Skeletal muscle satellite cell (primary cell): ENCODE data around the gene GRWD1.

Source experiments
- H3K27me3 ChIP-seq: 2 replicates; pipeline ENCODE4 v1.7.0; 2013; ENCODE audit warnings: low read length; ENCODE audit not compliant: control insufficient read depth, insufficient read depth
- H3K36me3 ChIP-seq: 2 replicates; pipeline ENCODE4 v1.7.0; 2013; ENCODE audit warnings: mild to moderate bottlenecking, control low read depth, low read length; ENCODE audit not compliant: insufficient read depth
- H3K4me1 ChIP-seq: 2 replicates; pipeline ENCODE4 v1.7.0; 2013; ENCODE audit warnings: low read length; ENCODE audit not compliant: control insufficient read depth, insufficient read depth
- H3K4me2 ChIP-seq: 2 replicates; pipeline ENCODE4 v1.7.0; 2013; ENCODE audit warnings: mild to moderate bottlenecking, low read length
- H3K4me3 ChIP-seq: 2 replicates; pipeline ENCODE4 v1.7.0; 2013; ENCODE audit warnings: low read length
- H3K9ac ChIP-seq: 2 replicates; pipeline ENCODE4 v1.7.0; 2013; ENCODE audit warnings: mild to moderate bottlenecking, low read depth, low read length, moderate library complexity
- H3K9me3 ChIP-seq: replicated peaks from 2 replicates; pipeline ENCODE4 v1.7.0; 2013; ENCODE audit warnings: mild to moderate bottlenecking, control low read depth, low read length

The GRWD1 gene

GRCh38 chr19:48436586-48436985 is 9.2 kb upstream of the GRWD1 start:
- Histone ChIP-seq H3K4me2 (no peak overlapping the region), H3K9ac (no peak overlapping the region), H3K9me3 (no peaks in the 10 kb centered on the region), H3K4me1 (no peaks in the 10 kb centered on the region), H3K36me3 (no peaks in the 10 kb centered on the region), H3K27me3 (peaks cover 3% of the 10 kb centered on the region), H3K4me3 (no peak overlapping the region)

- Histone ChIP-seq H3K4me2 (no peak overlapping the region), H3K4me1 (peaks cover 17% of the 10 kb centered on the region), H3K4me3 (no peak overlapping the region), H3K27me3 (peaks cover 16% of the 10 kb centered on the region), H3K36me3 (no peaks in the 10 kb centered on the region), H3K9ac (no peak overlapping the region), H3K9me3 (no peaks in the 10 kb centered on the region)
Measured at GRCh38 chr19:48441360-48442050, 4.3 kb upstream of the GRWD1 start.

GRCh38 chr19:48442116-48443035 is 3.4 kb upstream of the GRWD1 start:
- no peaks in the 10 kb centered on the region for H3K9me3 ChIP-seq
- H3K27me3 ChIP-seq, result peaks cover 16% of the 10 kb centered on the region
- H3K9ac ChIP-seq, result no peak overlapping the region
- no peak overlapping the region for H3K4me3 ChIP-seq
- H3K4me1 ChIP-seq, result peaks cover 19% of the 10 kb centered on the region
- no peak overlapping the region for H3K4me2 ChIP-seq
- peaks cover 2% of the 10 kb centered on the region for H3K36me3 ChIP-seq

- Histone ChIP-seq H3K4me3 (peak overlapping the region; percentile 30), H3K27me3 (peaks cover 16% of the 10 kb centered on the region), H3K4me2 (peak overlapping the region; percentile 63), H3K36me3 (peaks cover 9% of the 10 kb centered on the region), H3K9ac (no peak overlapping the region), H3K4me1 (peaks cover 19% of the 10 kb centered on the region), H3K9me3 (no peaks in the 10 kb centered on the region)
Measured at GRCh38 chr19:48443256-48443655, 2.5 kb upstream of the GRWD1 start.

GRCh38 chr19:48443731-48444128 is 2.1 kb upstream of the GRWD1 start:
- Histone ChIP-seq H3K4me3 (no peak overlapping the region), H3K9ac (no peak overlapping the region), H3K9me3 (no peaks in the 10 kb centered on the region), H3K27me3 (peaks cover 16% of the 10 kb centered on the region), H3K4me2 (peak overlapping the region; percentile 87), H3K36me3 (peaks cover 14% of the 10 kb centered on the region), H3K4me1 (peaks cover 19% of the 10 kb centered on the region)

GRCh38 chr19:48444129-48444935 is 1.5 kb upstream of the GRWD1 start:
- H3K36me3 ChIP-seq, result peaks cover 20% of the 10 kb centered on the region
- peak overlapping the region; percentile 87 for H3K4me2 ChIP-seq
- peaks cover 19% of the 10 kb centered on the region for H3K4me1 ChIP-seq
- H3K9ac ChIP-seq, result peak overlapping the region; percentile 13
- H3K4me3 ChIP-seq, result peak overlapping the region; percentile 95
- peaks cover 16% of the 10 kb centered on the region for H3K27me3 ChIP-seq
- H3K9me3 ChIP-seq, result no peaks in the 10 kb centered on the region

GRCh38 chr19:48444936-48445200 is 915 bp upstream of the GRWD1 start:
- Histone ChIP-seq H3K36me3 (peaks cover 24% of the 10 kb centered on the region), H3K4me1 (peaks cover 19% of the 10 kb centered on the region), H3K27me3 (peaks cover 16% of the 10 kb centered on the region), H3K4me2 (peak overlapping the region; percentile 87), H3K4me3 (peak overlapping the region; percentile 95), H3K9ac (peak overlapping the region; percentile 13), H3K9me3 (no peaks in the 10 kb centered on the region)

GRCh38 chr19:48445256-48445605 is 552 bp upstream of the GRWD1 start:
- H3K4me2 ChIP-seq, result peak overlapping the region; percentile 87
- peak overlapping the region; percentile 95 for H3K4me3 ChIP-seq
- H3K9me3 ChIP-seq, result no peaks in the 10 kb centered on the region
- peaks cover 19% of the 10 kb centered on the region for H3K4me1 ChIP-seq
- peaks cover 16% of the 10 kb centered on the region for H3K27me3 ChIP-seq
- peak overlapping the region; percentile 96 for H3K9ac ChIP-seq
- peaks cover 28% of the 10 kb centered on the region for H3K36me3 ChIP-seq

- peaks cover 13% of the 10 kb centered on the region for H3K27me3 ChIP-seq
- peak overlapping the region; percentile 95 for H3K4me3 ChIP-seq
- H3K4me1 ChIP-seq, result peaks cover 19% of the 10 kb centered on the region
- no peaks in the 10 kb centered on the region for H3K9me3 ChIP-seq
- peak overlapping the region; percentile 96 for H3K9ac ChIP-seq
- peaks cover 42% of the 10 kb centered on the region for H3K36me3 ChIP-seq
- H3K4me2 ChIP-seq, result peak overlapping the region; percentile 87
Measured at GRCh38 chr19:48446579-48446978, 796 bp downstream of the GRWD1 start.

- Histone ChIP-seq H3K9me3 (no peaks in the 10 kb centered on the region), H3K4me2 (no peak overlapping the region), H3K4me3 (no peak overlapping the region), H3K4me1 (peaks cover 19% of the 10 kb centered on the region), H3K27me3 (peaks cover 4% of the 10 kb centered on the region), H3K9ac (no peak overlapping the region), H3K36me3 (peaks cover 55% of the 10 kb centered on the region)
Measured at GRCh38 chr19:48448563-48448962, 2.8 kb downstream of the GRWD1 start.

- Histone ChIP-seq H3K4me2 (no peak overlapping the region), H3K4me3 (no peak overlapping the region), H3K9ac (no peak overlapping the region), H3K36me3 (peaks cover 61% of the 10 kb centered on the region), H3K27me3 (no peaks in the 10 kb centered on the region), H3K4me1 (peaks cover 4% of the 10 kb centered on the region), H3K9me3 (no peaks in the 10 kb centered on the region)
Measured at GRCh38 chr19:48450441-48450840, 4.7 kb downstream of the GRWD1 start.
